ENCODE measurements around the gene GLCCI1. TPM values are rescaled to one million over a fixed set of nuclear protein-coding genes. Genes with fewer than 3 reads are reported as not detected.

Gene GLCCI1
- total and polyA plus RNA-seq, 2 of the 8 experiments (the other 6 are each of a cell fraction or from before 2014, with no cell fraction given) = 12.4 to 27.7 TPM

DNA sequence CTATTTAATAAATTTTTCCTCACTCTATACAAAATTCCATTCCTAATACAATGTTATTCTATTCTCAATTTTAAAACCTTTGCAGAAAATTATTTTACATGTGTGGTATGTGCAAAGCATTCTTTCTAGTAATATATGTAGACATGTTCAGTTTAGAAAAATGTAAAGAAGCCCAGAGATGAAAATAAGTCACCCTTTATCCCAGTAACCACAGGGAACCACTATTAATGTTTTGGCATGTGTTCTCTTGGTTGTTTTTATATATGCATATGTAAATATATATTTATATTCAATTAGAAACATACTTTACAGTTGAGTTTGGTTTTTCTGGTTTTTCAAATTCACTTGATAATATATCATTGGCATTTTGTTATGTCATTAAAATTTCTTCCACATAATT lies 14.8 kb upstream of the GLCCI1 start:
- no peak overlapping the region for H4K8ac ChIP-seq (ENCODE audit: extremely low read depth, insufficient read depth, low read length)
- H2BK20ac ChIP-seq (ENCODE audit: low read length) = no peak overlapping the region
- DNase-seq (ENCODE audit: low read depth in 1 of 2, low spot score in 2 of 2) (no peak), FAIRE-seq (no peak)
- H3K14ac ChIP-seq (ENCODE audit: insufficient read length) = no peak overlapping the region
- no peak overlapping the region for H3K18ac ChIP-seq (ENCODE audit: extremely low read depth, low read length)
- H3K79me2 ChIP-seq (ENCODE audit: control insufficient read depth in 1 of 2, insufficient read depth in 2 of 2, low read length in 2 of 2) = no peaks in the 10 kb centered on the region
- no peak overlapping the region for H4K5ac ChIP-seq (ENCODE audit: insufficient read length, low read depth, low read length)
- no peak overlapping the region for H3K9ac ChIP-seq (replicated peaks in 1 of 4; ENCODE audit: extremely low read depth in 1 of 4, low read depth in 3 of 4, low read length in 3 of 4)
- H3K79me1 ChIP-seq (ENCODE audit: low read depth, low read length) = no peaks in the 10 kb centered on the region
- H2AK5ac ChIP-seq (ENCODE audit: low read depth, low read length) = no peak overlapping the region
- H2BK12ac ChIP-seq (ENCODE audit: low read depth, low read length) = no peak overlapping the region
- no peak overlapping the region for H3K27ac ChIP-seq (ENCODE audit: low read depth, low read length)
- no peak overlapping the region for H2BK15ac ChIP-seq (ENCODE audit: low read length)
- TF ChIP-seq KDM4A (IDR thresholded peaks at IDR 0.05; ENCODE audit: low read depth, low read length, severe bottlenecking) (no peak), SUZ12 (IDR thresholded peaks at IDR 0.05; ENCODE audit: low read length) (no peak), SP1 (IDR thresholded peaks at IDR 0.05; ENCODE audit: low read depth, low read length) (no peak), HDAC6 (IDR thresholded peaks at IDR 0.05; ENCODE audit: low read depth, low read length) (no peak), BCL11A (IDR thresholded peaks at IDR 0.05; ENCODE audit: low read depth in 2 of 2, low read length in 2 of 2) (no peak), CHD1 (IDR thresholded peaks at IDR 0.05; ENCODE audit: low read depth, low read length) (no peak)
- no peak overlapping the region for H2BK5ac ChIP-seq (ENCODE audit: low read depth, low read length)
- H3K36me3 ChIP-seq (ENCODE audit: control insufficient read depth in 2 of 4, insufficient read depth in 4 of 4, low read length in 3 of 4) = no peaks in the 10 kb centered on the region
- H3K23me2 ChIP-seq (ENCODE audit: low read depth, low read length) = no peaks in the 10 kb centered on the region
- peaks cover 0 to 11% (median 4%) of the 10 kb centered on the region in 4 experiments; a peak in 3 of 7 replicates for H3K4me1 ChIP-seq (replicated peaks in 1 of 4; ENCODE audit: control insufficient read depth in 3 of 4, insufficient read depth in 4 of 4, low read length in 3 of 4)
- H3K27me3 ChIP-seq (replicated peaks in 1 of 4; ENCODE audit: control insufficient read depth in 3 of 4, extremely low read depth in 1 of 4, insufficient read depth in 3 of 4, low read length in 3 of 4) = no peaks in the 10 kb centered on the region
- ChIA-PET CTCF (ENCODE audit: partially characterized antibody) (interaction anchor here (1.0 to 1.8 kb wide), 3 partner anchors 10 to 20 kb away, joined by 3 to 5 read pairs (median 4); no protein-coding TSS in a partner anchor), POLR2A (ENCODE audit: partially characterized antibody) (no interaction called here)
- H4K20me1 ChIP-seq (replicated peaks in 1 of 2; ENCODE audit: control insufficient read depth in 1 of 2, insufficient read depth in 2 of 2, low read length in 2 of 2) = no peaks in the 10 kb centered on the region
- H3K23ac ChIP-seq (ENCODE audit: insufficient read length) = no peak overlapping the region
- no peak overlapping the region for H2AFZ ChIP-seq (ENCODE audit: low read length)
- no peak overlapping the region for H3K4ac ChIP-seq (replicated peaks; ENCODE audit: insufficient read length, low read depth, low read length)
- no peak overlapping the region for H3K56ac ChIP-seq (replicated peaks; ENCODE audit: insufficient read length, low read depth, low read length)
- H4K91ac ChIP-seq (replicated peaks; ENCODE audit: insufficient read length, low read length) = no peak overlapping the region
- no peak overlapping the region for H3K4me3 ChIP-seq (ENCODE audit: extremely low read depth in 1 of 4, insufficient read depth in 2 of 4, low read depth in 3 of 4, low read length in 4 of 4)
- no peaks in the 10 kb centered on the region for H3K9me3 ChIP-seq (ENCODE audit: insufficient read depth in 2 of 2, low read depth in 1 of 2, low read length in 1 of 2)
- no peak overlapping the region for H3K4me2 ChIP-seq (ENCODE audit: insufficient read depth in 1 of 2, low read depth in 2 of 2, low read length in 2 of 2)
- H2BK120ac ChIP-seq (replicated peaks; ENCODE audit: low read depth, low read length) = no peak overlapping the region
